ENCODE results near the gene GPR35.
A peak's percentile ranks its signal among the peaks of the same experiment; 100 is the strongest.

Gene GPR35

DNA sequence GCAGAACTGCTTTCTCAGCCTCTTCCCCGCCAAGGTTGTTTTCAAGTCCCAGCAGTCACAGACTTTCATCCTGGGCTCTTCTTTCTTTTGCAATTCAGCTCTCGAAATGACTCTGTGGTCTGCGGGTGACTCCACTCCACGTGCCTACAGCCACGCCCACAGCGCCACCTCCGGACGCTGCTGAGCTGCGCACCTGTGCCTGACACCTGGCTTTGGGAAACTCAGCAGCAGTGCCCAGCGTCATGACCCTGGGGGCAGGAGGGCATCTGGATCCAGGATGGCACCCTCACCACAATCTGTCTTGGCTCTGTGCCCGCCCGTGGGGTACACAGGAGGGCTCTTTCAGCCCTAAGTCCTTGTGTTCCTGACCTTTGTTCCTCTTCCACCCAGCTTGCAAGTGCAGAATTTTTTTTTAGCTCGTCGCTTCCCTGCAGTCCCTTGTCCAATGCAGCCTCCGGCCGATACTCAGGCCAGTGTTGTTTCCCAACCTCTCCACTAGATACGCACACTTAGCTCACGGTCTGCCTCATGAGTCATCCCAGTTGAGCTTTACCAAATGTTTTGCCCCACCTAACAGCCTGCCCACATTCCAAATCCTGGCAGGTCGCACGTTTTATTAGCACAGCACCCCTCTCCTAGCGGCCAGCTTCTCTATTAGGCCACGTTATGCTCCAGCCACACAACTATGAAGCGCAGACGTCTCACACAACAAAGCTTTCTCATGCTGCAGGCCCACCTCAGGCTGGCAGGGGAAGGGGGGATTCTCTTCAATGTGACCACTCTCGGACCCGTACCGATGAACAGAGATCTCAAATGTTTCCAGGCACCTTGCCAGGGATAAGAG is 45.3 kb upstream of the GPR35 start:
- ATAC-seq: peak; percentile 74
- no peak for TF ChIP-seq ISL1 (CRISPR knock-in tag; IDR thresholded peaks at IDR 0.05)
- TF ChIP-seq BACH2 (CRISPR knock-in tag; IDR thresholded peaks at IDR 0.05; ENCODE audit: borderline replicate concordance): no peak
- TF ChIP-seq ZFP30 (CRISPR knock-in tag; IDR thresholded peaks at IDR 0.05): no peak
- TF ChIP-seq, protein P1, sequence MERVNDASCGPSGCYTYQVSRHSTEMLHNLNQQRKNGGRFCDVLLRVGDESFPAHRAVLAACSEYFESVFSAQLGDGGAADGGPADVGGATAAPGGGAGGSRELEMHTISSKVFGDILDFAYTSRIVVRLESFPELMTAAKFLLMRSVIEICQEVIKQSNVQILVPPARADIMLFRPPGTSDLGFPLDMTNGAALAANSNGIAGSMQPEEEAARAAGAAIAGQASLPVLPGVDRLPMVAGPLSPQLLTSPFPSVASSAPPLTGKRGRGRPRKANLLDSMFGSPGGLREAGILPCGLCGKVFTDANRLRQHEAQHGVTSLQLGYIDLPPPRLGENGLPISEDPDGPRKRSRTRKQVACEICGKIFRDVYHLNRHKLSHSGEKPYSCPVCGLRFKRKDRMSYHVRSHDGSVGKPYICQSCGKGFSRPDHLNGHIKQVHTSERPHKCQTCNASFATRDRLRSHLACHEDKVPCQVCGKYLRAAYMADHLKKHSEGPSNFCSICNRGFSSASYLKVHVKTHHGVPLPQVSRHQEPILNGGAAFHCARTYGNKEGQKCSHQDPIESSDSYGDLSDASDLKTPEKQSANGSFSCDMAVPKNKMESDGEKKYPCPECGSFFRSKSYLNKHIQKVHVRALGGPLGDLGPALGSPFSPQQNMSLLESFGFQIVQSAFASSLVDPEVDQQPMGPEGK (CRISPR knock-in tag; IDR thresholded peaks at IDR 0.05; ENCODE audit: borderline replicate concordance): no peak
- no peak for TF ChIP-seq TOX (CRISPR knock-in tag; IDR thresholded peaks at IDR 0.05; ENCODE audit: borderline replicate concordance)
- no peak for TF ChIP-seq ESRRG (CRISPR knock-in tag; IDR thresholded peaks at IDR 0.05)
- TF ChIP-seq ARNTL (CRISPR knock-in tag; IDR thresholded peaks at IDR 0.05; ENCODE audit: borderline replicate concordance, low read depth): no peak
- TF ChIP-seq ZNF8 (CRISPR knock-in tag; IDR thresholded peaks at IDR 0.05): no peak
- TF ChIP-seq ZFP3 (CRISPR knock-in tag; IDR thresholded peaks at IDR 0.05): no peak
- no peak for TF ChIP-seq OSR1 (CRISPR knock-in tag; IDR thresholded peaks at IDR 0.05)
- no peak for TF ChIP-seq ZC3H10 (CRISPR knock-in tag; IDR thresholded peaks at IDR 0.05)
- TF ChIP-seq, protein P2, sequence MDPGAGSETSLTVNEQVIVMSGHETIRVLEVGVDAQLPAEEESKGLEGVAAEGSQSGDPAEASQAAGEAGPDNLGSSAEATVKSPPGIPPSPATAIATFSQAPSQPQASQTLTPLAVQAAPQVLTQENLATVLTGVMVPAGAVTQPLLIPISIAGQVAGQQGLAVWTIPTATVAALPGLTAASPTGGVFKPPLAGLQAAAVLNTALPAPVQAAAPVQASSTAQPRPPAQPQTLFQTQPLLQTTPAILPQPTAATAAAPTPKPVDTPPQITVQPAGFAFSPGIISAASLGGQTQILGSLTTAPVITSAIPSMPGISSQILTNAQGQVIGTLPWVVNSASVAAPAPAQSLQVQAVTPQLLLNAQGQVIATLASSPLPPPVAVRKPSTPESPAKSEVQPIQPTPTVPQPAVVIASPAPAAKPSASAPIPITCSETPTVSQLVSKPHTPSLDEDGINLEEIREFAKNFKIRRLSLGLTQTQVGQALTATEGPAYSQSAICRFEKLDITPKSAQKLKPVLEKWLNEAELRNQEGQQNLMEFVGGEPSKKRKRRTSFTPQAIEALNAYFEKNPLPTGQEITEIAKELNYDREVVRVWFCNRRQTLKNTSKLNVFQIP (CRISPR knock-in tag; IDR thresholded peaks at IDR 0.05; ENCODE audit: borderline replicate concordance, low read depth): no peak
- TF ChIP-seq, protein P3, sequence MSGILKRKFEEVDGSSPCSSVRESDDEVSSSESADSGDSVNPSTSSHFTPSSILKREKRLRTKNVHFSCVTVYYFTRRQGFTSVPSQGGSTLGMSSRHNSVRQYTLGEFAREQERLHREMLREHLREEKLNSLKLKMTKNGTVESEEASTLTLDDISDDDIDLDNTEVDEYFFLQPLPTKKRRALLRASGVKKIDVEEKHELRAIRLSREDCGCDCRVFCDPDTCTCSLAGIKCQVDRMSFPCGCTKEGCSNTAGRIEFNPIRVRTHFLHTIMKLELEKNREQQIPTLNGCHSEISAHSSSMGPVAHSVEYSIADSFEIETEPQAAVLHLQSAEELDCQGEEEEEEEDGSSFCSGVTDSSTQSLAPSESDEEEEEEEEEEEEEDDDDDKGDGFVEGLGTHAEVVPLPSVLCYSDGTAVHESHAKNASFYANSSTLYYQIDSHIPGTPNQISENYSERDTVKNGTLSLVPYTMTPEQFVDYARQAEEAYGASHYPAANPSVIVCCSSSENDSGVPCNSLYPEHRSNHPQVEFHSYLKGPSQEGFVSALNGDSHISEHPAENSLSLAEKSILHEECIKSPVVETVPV (CRISPR knock-in tag; IDR thresholded peaks at IDR 0.05): no peak
- TF ChIP-seq RARB (CRISPR knock-in tag; IDR thresholded peaks at IDR 0.05): no peak
- TF ChIP-seq, protein P4, sequence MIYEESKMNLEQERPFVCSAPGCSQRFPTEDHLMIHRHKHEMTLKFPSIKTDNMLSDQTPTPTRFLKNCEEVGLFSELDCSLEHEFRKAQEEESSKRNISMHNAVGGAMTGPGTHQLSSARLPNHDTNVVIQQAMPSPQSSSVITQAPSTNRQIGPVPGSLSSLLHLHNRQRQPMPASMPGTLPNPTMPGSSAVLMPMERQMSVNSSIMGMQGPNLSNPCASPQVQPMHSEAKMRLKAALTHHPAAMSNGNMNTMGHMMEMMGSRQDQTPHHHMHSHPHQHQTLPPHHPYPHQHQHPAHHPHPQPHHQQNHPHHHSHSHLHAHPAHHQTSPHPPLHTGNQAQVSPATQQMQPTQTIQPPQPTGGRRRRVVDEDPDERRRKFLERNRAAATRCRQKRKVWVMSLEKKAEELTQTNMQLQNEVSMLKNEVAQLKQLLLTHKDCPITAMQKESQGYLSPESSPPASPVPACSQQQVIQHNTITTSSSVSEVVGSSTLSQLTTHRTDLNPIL (CRISPR knock-in tag; IDR thresholded peaks at IDR 0.05; ENCODE audit: low read depth): no peak
- TF ChIP-seq SNAI2 (CRISPR knock-in tag; IDR thresholded peaks at IDR 0.05): no peak
- TF ChIP-seq, protein P5, sequence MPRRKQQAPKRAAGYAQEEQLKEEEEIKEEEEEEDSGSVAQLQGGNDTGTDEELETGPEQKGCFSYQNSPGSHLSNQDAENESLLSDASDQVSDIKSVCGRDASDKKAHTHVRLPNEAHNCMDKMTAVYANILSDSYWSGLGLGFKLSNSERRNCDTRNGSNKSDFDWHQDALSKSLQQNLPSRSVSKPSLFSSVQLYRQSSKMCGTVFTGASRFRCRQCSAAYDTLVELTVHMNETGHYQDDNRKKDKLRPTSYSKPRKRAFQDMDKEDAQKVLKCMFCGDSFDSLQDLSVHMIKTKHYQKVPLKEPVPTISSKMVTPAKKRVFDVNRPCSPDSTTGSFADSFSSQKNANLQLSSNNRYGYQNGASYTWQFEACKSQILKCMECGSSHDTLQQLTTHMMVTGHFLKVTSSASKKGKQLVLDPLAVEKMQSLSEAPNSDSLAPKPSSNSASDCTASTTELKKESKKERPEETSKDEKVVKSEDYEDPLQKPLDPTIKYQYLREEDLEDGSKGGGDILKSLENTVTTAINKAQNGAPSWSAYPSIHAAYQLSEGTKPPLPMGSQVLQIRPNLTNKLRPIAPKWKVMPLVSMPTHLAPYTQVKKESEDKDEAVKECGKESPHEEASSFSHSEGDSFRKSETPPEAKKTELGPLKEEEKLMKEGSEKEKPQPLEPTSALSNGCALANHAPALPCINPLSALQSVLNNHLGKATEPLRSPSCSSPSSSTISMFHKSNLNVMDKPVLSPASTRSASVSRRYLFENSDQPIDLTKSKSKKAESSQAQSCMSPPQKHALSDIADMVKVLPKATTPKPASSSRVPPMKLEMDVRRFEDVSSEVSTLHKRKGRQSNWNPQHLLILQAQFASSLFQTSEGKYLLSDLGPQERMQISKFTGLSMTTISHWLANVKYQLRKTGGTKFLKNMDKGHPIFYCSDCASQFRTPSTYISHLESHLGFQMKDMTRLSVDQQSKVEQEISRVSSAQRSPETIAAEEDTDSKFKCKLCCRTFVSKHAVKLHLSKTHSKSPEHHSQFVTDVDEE (CRISPR knock-in tag; IDR thresholded peaks at IDR 0.05): no peak
- TF ChIP-seq PPARA (CRISPR knock-in tag; IDR thresholded peaks at IDR 0.05; ENCODE audit: borderline replicate concordance): no peak
- TF ChIP-seq ZNF70 (CRISPR knock-in tag; IDR thresholded peaks at IDR 0.05): no peak

DNA sequence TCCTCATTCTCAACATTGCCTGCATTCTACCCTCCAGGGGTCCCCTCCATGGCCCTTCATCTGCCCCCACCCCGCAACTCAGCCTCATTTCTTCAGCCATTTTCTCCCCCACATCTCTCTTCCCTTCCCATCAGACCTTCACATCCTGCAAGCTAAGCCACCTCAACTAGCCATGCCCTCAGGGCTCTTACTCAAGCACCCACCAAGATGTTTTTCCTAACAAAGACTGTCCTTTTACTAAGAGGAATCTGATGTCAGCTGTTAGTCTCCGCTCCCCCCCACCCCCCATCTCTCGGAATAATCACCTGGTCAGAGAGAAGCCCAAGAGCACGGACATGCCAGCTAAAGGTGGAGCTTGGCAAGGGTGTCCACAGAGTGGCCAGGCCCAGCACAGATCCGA is 43.5 kb upstream of the GPR35 start:
- ATAC-seq: no peak
- TF ChIP-seq ZC3H10 (CRISPR knock-in tag; IDR thresholded peaks at IDR 0.05) (no peak), ZNF8 (CRISPR knock-in tag; IDR thresholded peaks at IDR 0.05) (no peak), ZNF565 (CRISPR knock-in tag; conservative IDR thresholded peaks at IDR 0.05; ENCODE audit: low read depth) (no peak), ZFP3 (CRISPR knock-in tag; IDR thresholded peaks at IDR 0.05) (no peak)

DNA sequence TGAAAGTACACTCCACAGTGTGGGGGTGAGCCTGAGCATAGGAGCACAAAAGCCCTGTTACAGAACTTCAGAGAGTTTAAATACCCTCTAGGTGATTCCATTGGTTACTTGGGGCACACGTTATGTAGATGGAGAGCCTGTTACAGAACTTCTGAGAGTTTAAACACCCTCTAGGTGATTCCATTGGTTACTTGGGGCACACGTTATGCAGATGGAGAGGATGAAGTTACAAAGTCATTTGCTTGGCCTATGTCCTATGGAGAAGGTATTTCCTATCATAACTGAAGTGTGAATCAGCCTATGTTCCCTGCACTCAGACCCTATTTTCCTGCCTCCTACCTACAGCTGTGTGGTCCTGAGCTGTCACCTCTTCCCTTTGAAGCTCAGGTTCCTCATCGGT is 42.5 kb upstream of the GPR35 start:
- ATAC-seq: no peak
- TF ChIP-seq, protein P2 (CRISPR knock-in tag; IDR thresholded peaks at IDR 0.05; ENCODE audit: borderline replicate concordance, low read depth): no peak
- no peak for TF ChIP-seq ISL1 (CRISPR knock-in tag; IDR thresholded peaks at IDR 0.05)
- TF ChIP-seq ARNTL (CRISPR knock-in tag; IDR thresholded peaks at IDR 0.05; ENCODE audit: borderline replicate concordance, low read depth): no peak
- no peak for TF ChIP-seq PPARA (CRISPR knock-in tag; IDR thresholded peaks at IDR 0.05; ENCODE audit: borderline replicate concordance)
- no peak for TF ChIP-seq ZNF70 (CRISPR knock-in tag; IDR thresholded peaks at IDR 0.05)
- no peak for TF ChIP-seq BACH2 (CRISPR knock-in tag; IDR thresholded peaks at IDR 0.05; ENCODE audit: borderline replicate concordance)
- TF ChIP-seq GLIS3 (CRISPR knock-in tag; IDR thresholded peaks at IDR 0.05): no peak
- TF ChIP-seq SNAI2 (CRISPR knock-in tag; IDR thresholded peaks at IDR 0.05): no peak
- TF ChIP-seq, protein P3 (CRISPR knock-in tag; IDR thresholded peaks at IDR 0.05): no peak
- no peak for TF ChIP-seq TCF4 (CRISPR knock-in tag; IDR thresholded peaks at IDR 0.05; ENCODE audit: borderline replicate concordance)
- TF ChIP-seq, protein P4 (CRISPR knock-in tag; IDR thresholded peaks at IDR 0.05; ENCODE audit: low read depth): no peak
- TF ChIP-seq ZNF565 (CRISPR knock-in tag; conservative IDR thresholded peaks at IDR 0.05; ENCODE audit: low read depth): no peak
